ENCODE measurements around the gene MCHR2.

The MCHR2 gene

GRCh38 chr6:99946005-99946404 is 48.0 kb downstream of the MCHR2 start:
- no peaks in the 10 kb centered on the region for H3K79me2 ChIP-seq (ENCODE audit: low read length)
- H3K4me2 ChIP-seq (ENCODE audit: low read depth, low read length): no peak overlapping the region
- no peaks in the 10 kb centered on the region for H3K9me2 ChIP-seq (replicated peaks; ENCODE audit: insufficient read depth, low read length)
- TF ChIP-seq EZH2 (optimal IDR thresholded peaks at IDR 0.05; ENCODE audit: low read depth, low read length): no peak
- no peak for TF ChIP-seq CTCF (IDR thresholded peaks at IDR 0.05; ENCODE audit: low read length)
- TF ChIP-seq EZH2phosphoT487 (IDR thresholded peaks at IDR 0.05; ENCODE audit: low read length): no peak
- H3K9ac ChIP-seq (ENCODE audit: low read length): no peak overlapping the region
- H3K4me3 ChIP-seq (ENCODE audit: low read length): no peak overlapping the region
- H3K27me3 ChIP-seq (replicated peaks; ENCODE audit: insufficient read depth, low read length): no peaks in the 10 kb centered on the region
- no peaks in the 10 kb centered on the region for H3K4me1 ChIP-seq (ENCODE audit: low read length)
- H4K20me1 ChIP-seq (ENCODE audit: insufficient read depth, low read length): no peaks in the 10 kb centered on the region
- H3F3A ChIP-seq (ENCODE audit: insufficient read depth, low read length): no peaks in the 10 kb centered on the region
- H3K27ac ChIP-seq (ENCODE audit: low read length): no peak overlapping the region
- H3K9me3 ChIP-seq (replicated peaks; ENCODE audit: insufficient read depth, low read length): no peaks in the 10 kb centered on the region
- no peak for DNase-seq
- no peak overlapping the region for H2AFZ ChIP-seq (ENCODE audit: low read length)
- no peaks in the 10 kb centered on the region for H3K36me3 ChIP-seq (replicated peaks; ENCODE audit: insufficient read depth, low read length)

- DNase-seq: no peak
These were observed 50.2 kb downstream of the MCHR2 start for GRCh38 chr6:99943846-99944245.

DNA sequence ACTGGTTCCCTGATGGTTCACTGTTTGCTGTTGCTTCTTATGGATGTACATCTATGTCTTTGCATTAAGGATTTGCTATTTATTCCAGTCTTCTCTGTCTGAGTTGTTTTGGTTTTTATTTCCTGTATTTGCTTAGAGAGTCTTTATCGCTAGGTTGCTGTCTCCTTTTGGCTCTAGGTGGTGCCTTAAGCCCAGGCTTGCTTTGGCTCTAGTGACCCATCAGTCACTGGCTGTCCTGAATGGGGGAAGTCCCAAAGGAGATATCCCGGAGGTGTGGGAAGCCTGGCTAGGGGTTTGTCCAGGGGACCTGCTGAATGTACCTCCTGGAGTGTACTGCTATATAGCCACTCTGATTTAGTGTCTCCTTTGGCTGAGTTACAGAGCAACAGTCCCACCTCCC is 53.4 kb downstream of the MCHR2 start:
- no peaks in the 10 kb centered on the region for H3K36me3 ChIP-seq (replicated peaks; ENCODE audit: insufficient read depth, low read length)
- no peaks in the 10 kb centered on the region for H3F3A ChIP-seq (ENCODE audit: insufficient read depth, low read length)
- no peaks in the 10 kb centered on the region for H3K79me2 ChIP-seq (ENCODE audit: low read length)

More at GRCh38 chr6:99943846-99944245, 50.2 kb downstream of the MCHR2 start:
- H3K9me3 ChIP-seq (replicated peaks; ENCODE audit: insufficient read depth, low read length): no peaks in the 10 kb centered on the region
- TF ChIP-seq EZH2phosphoT487 (IDR thresholded peaks at IDR 0.05; ENCODE audit: low read length): no peak
- TF ChIP-seq EZH2 (optimal IDR thresholded peaks at IDR 0.05; ENCODE audit: low read depth, low read length): no peak
- TF ChIP-seq CTCF (IDR thresholded peaks at IDR 0.05; ENCODE audit: low read length): no peak
- no peaks in the 10 kb centered on the region for H3F3A ChIP-seq (ENCODE audit: insufficient read depth, low read length)
- no peaks in the 10 kb centered on the region for H4K20me1 ChIP-seq (ENCODE audit: insufficient read depth, low read length)
- no peaks in the 10 kb centered on the region for H3K79me2 ChIP-seq (ENCODE audit: low read length)
- H2AFZ ChIP-seq (ENCODE audit: low read length): no peak overlapping the region
- H3K27me3 ChIP-seq (replicated peaks; ENCODE audit: insufficient read depth, low read length): no peaks in the 10 kb centered on the region
- no peak overlapping the region for H3K27ac ChIP-seq (ENCODE audit: low read length)
- no peaks in the 10 kb centered on the region for H3K36me3 ChIP-seq (replicated peaks; ENCODE audit: insufficient read depth, low read length)
- no peaks in the 10 kb centered on the region for H3K4me1 ChIP-seq (ENCODE audit: low read length)
- no peak overlapping the region for H3K9ac ChIP-seq (ENCODE audit: low read length)
- no peak overlapping the region for H3K4me2 ChIP-seq (ENCODE audit: low read depth, low read length)
- H3K4me3 ChIP-seq (ENCODE audit: low read length): no peak overlapping the region
- H3K9me2 ChIP-seq (replicated peaks; ENCODE audit: insufficient read depth, low read length): no peaks in the 10 kb centered on the region

More for the DNA sequence above, 53.4 kb downstream of the MCHR2 start:
- no peak overlapping the region for H3K27ac ChIP-seq (ENCODE audit: low read length)
- no peaks in the 10 kb centered on the region for H3K9me3 ChIP-seq (replicated peaks; ENCODE audit: insufficient read depth, low read length)
- no peaks in the 10 kb centered on the region for H3K4me1 ChIP-seq (ENCODE audit: low read length)
- H3K9me2 ChIP-seq (replicated peaks; ENCODE audit: insufficient read depth, low read length): no peaks in the 10 kb centered on the region
- no peak overlapping the region for H3K4me3 ChIP-seq (ENCODE audit: low read length)
- no peaks in the 10 kb centered on the region for H4K20me1 ChIP-seq (ENCODE audit: insufficient read depth, low read length)
- no peak for TF ChIP-seq CTCF (IDR thresholded peaks at IDR 0.05; ENCODE audit: low read length)
- TF ChIP-seq EZH2 (optimal IDR thresholded peaks at IDR 0.05; ENCODE audit: low read depth, low read length): no peak
- no peak for TF ChIP-seq EZH2phosphoT487 (IDR thresholded peaks at IDR 0.05; ENCODE audit: low read length)
- DNase-seq: no peak
- H2AFZ ChIP-seq (ENCODE audit: low read length): no peak overlapping the region
- H3K9ac ChIP-seq (ENCODE audit: low read length): no peak overlapping the region
- no peaks in the 10 kb centered on the region for H3K27me3 ChIP-seq (replicated peaks; ENCODE audit: insufficient read depth, low read length)
- H3K4me2 ChIP-seq (ENCODE audit: low read depth, low read length): no peak overlapping the region
